K562 (cell line): ENCODE measurements around the gene FAM171A2. TPM values are rescaled to one million over a fixed set of nuclear protein-coding genes. Genes with fewer than 3 reads are reported as not detected.
A peak's percentile ranks its signal among the peaks of the same experiment; 100 is the strongest.

ENCODE experiments used
- BRCA1 ChIP-seq, 2 experiments: fragments of 450-650 bp in 1 of 2; sonication (generic) in 1 of 2; formaldehyde crosslinking in 1 of 2; IDR thresholded peaks; 2 replicates each; pipeline versions ENCODE4 v1.5.0 to v1.6.1; 2017 to 2020; ENCODE audit warnings: mild to moderate bottlenecking in 1 of 2, missing genetic modification reagents in 1 of 2
- CREB3L1 ChIP-seq: fragments of 450-650 bp; IDR thresholded peaks from 2 replicates; pipeline ENCODE4 v1.6.1; 2014; ENCODE audit warnings: low read depth, mild to moderate bottlenecking, moderate library complexity, borderline replicate concordance
- ERF ChIP-seq: fragments of 450-650 bp; formaldehyde crosslinking; IDR thresholded peaks from 2 replicates; pipeline ENCODE4 v1.4.0; 2020; ENCODE audit warnings: mild to moderate bottlenecking, mixed read lengths
- MAZ ChIP-seq, 2 experiments: fragments of 450-650 bp in 1 of 2; sonication (generic) in 1 of 2; formaldehyde crosslinking; IDR thresholded peaks in 1 of 2; conservative IDR thresholded peaks in 1 of 2; 2 replicates each; pipeline versions ENCODE4 v1.4.0 to v1.5.0; 2020; ENCODE audit warnings: mild to moderate bottlenecking in 1 of 2, missing genetic modification reagents in 1 of 2
- MCM7 ChIP-seq, 2 experiments: fragments of 450-650 bp; IDR thresholded peaks; 2 replicates each; pipeline ENCODE4 v1.6.1; 2016 to 2018
- MITF ChIP-seq: IDR thresholded peaks from 2 replicates; pipeline ENCODE4 v1.6.1; 2014; ENCODE audit warnings: antibody characterized with exemption
- MTF1 ChIP-seq: fragments of 250-450 bp; sonication (Bioruptor Pico); IDR thresholded peaks from 2 replicates; pipeline ENCODE4 v1.9.0; 2021; ENCODE audit warnings: moderate library complexity, mild to moderate bottlenecking, inconsistent platforms, borderline replicate concordance
- NCOA6 ChIP-seq: fragments of 450-650 bp; IDR thresholded peaks from 2 replicates; pipeline ENCODE4 v1.6.1; 2017; ENCODE audit warnings: mild to moderate bottlenecking
- NRF1 ChIP-seq, 2 experiments: fragments of 450-650 bp; IDR thresholded peaks in 1 of 2; conservative IDR thresholded peaks in 1 of 2; 2 replicates each; pipeline ENCODE4 v1.6.1; 2014; ENCODE audit warnings: mild to moderate bottlenecking in 2 of 2
- PYGO2 ChIP-seq: fragments of 450-650 bp; IDR thresholded peaks from 2 replicates; pipeline ENCODE4 v1.6.1; 2016; ENCODE audit warnings: mild to moderate bottlenecking, missing genetic modification characterization, moderate library complexity, missing compliant biosample characterization
- RAD21 ChIP-seq, 2 experiments: fragments of 250-450 bp in 1 of 2; fragments of 450-650 bp in 1 of 2; sonication (Bioruptor Pico) in 1 of 2; formaldehyde crosslinking in 1 of 2; IDR thresholded peaks in 1 of 2; conservative IDR thresholded peaks in 1 of 2; 2 replicates each; pipeline versions ENCODE4 v1.4.0 to v1.8.0; 2020 to 2022; ENCODE audit warnings: mild to moderate bottlenecking in 2 of 2, moderate library complexity in 1 of 2
- SMARCA4 ChIP-seq: fragments of 450-650 bp; IDR thresholded peaks from 2 replicates; pipeline ENCODE4 v1.6.1; 2016
- SNAPC5 ChIP-seq: fragments of 250-450 bp; sonication (Bioruptor Pico); IDR thresholded peaks from 2 replicates; pipeline ENCODE4 v1.8.0; 2021; ENCODE audit warnings: moderate library complexity, mild to moderate bottlenecking, inconsistent platforms
- TEAD4 ChIP-seq, 2 experiments: sonication (generic) in 1 of 2; formaldehyde crosslinking in 1 of 2; IDR thresholded peaks; 2 replicates each; pipeline versions ENCODE4 v1.6.1 to v1.8.0; 2012 to 2022; ENCODE audit warnings: borderline replicate concordance in 1 of 2, inconsistent platforms in 1 of 2, low read length in 1 of 2, mild to moderate bottlenecking in 1 of 2, missing genetic modification reagents in 1 of 2
- ZEB2 ChIP-seq: fragments of 450-650 bp; IDR thresholded peaks from 2 replicates; pipeline ENCODE4 v1.6.1; 2016
- ZNF134 ChIP-seq: fragments of 250-450 bp; sonication (Bioruptor Pico); conservative IDR thresholded peaks from 2 replicates; pipeline ENCODE4 v1.4.0; 2020
- ZNF3 ChIP-seq: fragments of 250-450 bp; sonication (Bioruptor Pico); IDR thresholded peaks from 2 replicates; pipeline ENCODE4 v1.5.0; 2021; ENCODE audit warnings: mild to moderate bottlenecking, moderate library complexity
- polyA plus RNA-seq, 8 experiments: library from polyadenylated mRNA; depleted of rRNA in 4 of 8; stranded (reverse) in 5 of 8; unstranded in 3 of 8; fragments of >200 nt; fragmentation: Nextera tagmentation in 2 of 8; fragmentation: Illumina TruSeq in 1 of 8; extraction: Ambion mirVana in 2 of 8; extraction: Trizol in 1 of 8; gene quantifications; 2 replicates each; pipeline versions ENCODE4 v1.2.1 to v1.2.3, GENCODE V29; 2011 to 2014; ENCODE audit warnings: inconsistent platforms in 1 of 8, missing spikeins in 1 of 8
- total RNA-seq, 7 experiments: library from RNA; depleted of rRNA in 6 of 7; stranded (reverse); fragments of >200 nt in 6 of 7; fragmentation: Illumina TruSeq in 2 of 7; extraction: Trizol in 2 of 7; gene quantifications; 2 replicates each; pipeline versions ENCODE4 v1.2.1 to v1.2.3, GENCODE V29; 2011 to 2021; ENCODE audit warnings: low replicate concordance in 1 of 7
- TF ChIP-seq, protein P1 (sequence below): sonication (generic); formaldehyde crosslinking; IDR thresholded peaks from 2 replicates; pipeline ENCODE4 v1.4.0; 2020; ENCODE audit warnings: mild to moderate bottlenecking, missing genetic modification reagents
- TF ChIP-seq, protein P2 (sequence below): fragments of 250-450 bp; sonication (Bioruptor Pico); IDR thresholded peaks from 2 replicates; pipeline ENCODE4 v1.5.0; 2020; ENCODE audit warnings: mild to moderate bottlenecking
- TF ChIP-seq, protein P3 (sequence below): IDR thresholded peaks from 2 replicates; pipeline ENCODE4 v1.6.1; 2012; ENCODE audit warnings: low read depth, low read length, improper control_type of control experiment, borderline replicate concordance

Gene FAM171A2
- total and polyA plus RNA-seq, 9 of the 15 experiments (the other 6 are each of a cell fraction or from before 2014, with no cell fraction given) = 0.10 to 10.2 (median 2.0) TPM; not detected in 1

- TF ChIP-seq, protein P1, sequence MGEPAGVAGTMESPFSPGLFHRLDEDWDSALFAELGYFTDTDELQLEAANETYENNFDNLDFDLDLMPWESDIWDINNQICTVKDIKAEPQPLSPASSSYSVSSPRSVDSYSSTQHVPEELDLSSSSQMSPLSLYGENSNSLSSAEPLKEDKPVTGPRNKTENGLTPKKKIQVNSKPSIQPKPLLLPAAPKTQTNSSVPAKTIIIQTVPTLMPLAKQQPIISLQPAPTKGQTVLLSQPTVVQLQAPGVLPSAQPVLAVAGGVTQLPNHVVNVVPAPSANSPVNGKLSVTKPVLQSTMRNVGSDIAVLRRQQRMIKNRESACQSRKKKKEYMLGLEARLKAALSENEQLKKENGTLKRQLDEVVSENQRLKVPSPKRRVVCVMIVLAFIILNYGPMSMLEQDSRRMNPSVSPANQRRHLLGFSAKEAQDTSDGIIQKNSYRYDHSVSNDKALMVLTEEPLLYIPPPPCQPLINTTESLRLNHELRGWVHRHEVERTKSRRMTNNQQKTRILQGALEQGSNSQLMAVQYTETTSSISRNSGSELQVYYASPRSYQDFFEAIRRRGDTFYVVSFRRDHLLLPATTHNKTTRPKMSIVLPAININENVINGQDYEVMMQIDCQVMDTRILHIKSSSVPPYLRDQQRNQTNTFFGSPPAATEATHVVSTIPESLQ (CRISPR knock-in tag) = no peak
- peak; percentile 80 for TF ChIP-seq MITF
- TF ChIP-seq, protein P2, sequence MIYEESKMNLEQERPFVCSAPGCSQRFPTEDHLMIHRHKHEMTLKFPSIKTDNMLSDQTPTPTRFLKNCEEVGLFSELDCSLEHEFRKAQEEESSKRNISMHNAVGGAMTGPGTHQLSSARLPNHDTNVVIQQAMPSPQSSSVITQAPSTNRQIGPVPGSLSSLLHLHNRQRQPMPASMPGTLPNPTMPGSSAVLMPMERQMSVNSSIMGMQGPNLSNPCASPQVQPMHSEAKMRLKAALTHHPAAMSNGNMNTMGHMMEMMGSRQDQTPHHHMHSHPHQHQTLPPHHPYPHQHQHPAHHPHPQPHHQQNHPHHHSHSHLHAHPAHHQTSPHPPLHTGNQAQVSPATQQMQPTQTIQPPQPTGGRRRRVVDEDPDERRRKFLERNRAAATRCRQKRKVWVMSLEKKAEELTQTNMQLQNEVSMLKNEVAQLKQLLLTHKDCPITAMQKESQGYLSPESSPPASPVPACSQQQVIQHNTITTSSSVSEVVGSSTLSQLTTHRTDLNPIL = no peak
- no peak for TF ChIP-seq ZNF3 (CRISPR knock-in tag)
- no peak for TF ChIP-seq PYGO2 (tag)
- TF ChIP-seq ZEB2 = no peak
- TF ChIP-seq NRF1 (conservative IDR thresholded peaks at IDR 0.05 in 1 of 2, IDR thresholded peaks at IDR 0.05 in 1 of 2) = no peak
- no peak for TF ChIP-seq ERF (CRISPR knock-in tag)
- TF ChIP-seq RAD21 (CRISPR knock-in tag; conservative IDR thresholded peaks at IDR 0.05 in 1 of 2, IDR thresholded peaks at IDR 0.05 in 1 of 2) = peak; percentile 62 to 78
- no peak for TF ChIP-seq TEAD4 (IDR thresholded peaks at IDR 0.05; ENCODE audit: low read length)
- TF ChIP-seq TEAD4 (CRISPR knock-in tag; IDR thresholded peaks at IDR 0.05; ENCODE audit: borderline replicate concordance) = no peak
- TF ChIP-seq BRCA1 (IDR thresholded peaks at IDR 0.05) = no peak
- no peak for TF ChIP-seq BRCA1 (CRISPR knock-in tag; IDR thresholded peaks at IDR 0.05)
- TF ChIP-seq MTF1 (CRISPR knock-in tag) = no peak
- TF ChIP-seq MAZ (CRISPR knock-in tag; conservative IDR thresholded peaks at IDR 0.05 in 1 of 2, IDR thresholded peaks at IDR 0.05 in 1 of 2) = no peak
- TF ChIP-seq ZNF134 = no peak
- TF ChIP-seq, protein P3, sequence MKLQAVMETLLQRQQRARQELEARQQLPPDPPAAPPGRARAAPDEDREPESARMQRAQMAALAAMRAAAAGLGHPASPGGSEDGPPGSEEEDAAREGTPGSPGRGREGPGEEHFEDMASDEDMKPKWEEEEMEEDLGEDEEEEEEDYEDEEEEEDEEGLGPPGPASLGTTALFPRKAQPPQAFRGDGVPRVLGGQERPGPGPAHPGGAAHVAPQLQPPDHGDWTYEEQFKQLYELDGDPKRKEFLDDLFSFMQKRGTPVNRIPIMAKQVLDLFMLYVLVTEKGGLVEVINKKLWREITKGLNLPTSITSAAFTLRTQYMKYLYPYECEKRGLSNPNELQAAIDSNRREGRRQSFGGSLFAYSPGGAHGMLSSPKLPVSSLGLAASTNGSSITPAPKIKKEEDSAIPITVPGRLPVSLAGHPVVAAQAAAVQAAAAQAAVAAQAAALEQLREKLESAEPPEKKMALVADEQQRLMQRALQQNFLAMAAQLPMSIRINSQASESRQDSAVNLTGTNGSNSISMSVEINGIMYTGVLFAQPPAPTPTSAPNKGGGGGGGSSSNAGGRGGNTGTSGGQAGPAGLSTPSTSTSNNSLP = peak; percentile 55; the same call in 1 of the 2 replicates
- no peak for TF ChIP-seq SMARCA4
- TF ChIP-seq NCOA6 = no peak
- TF ChIP-seq CREB3L1 = no peak
- no peak for TF ChIP-seq MCM7 (IDR thresholded peaks at IDR 0.05)
- no peak for TF ChIP-seq SNAPC5 (CRISPR knock-in tag)
These were observed 32.3 kb downstream of the FAM171A2 start (continued) for GRCh38 chr17:44331249-44331760.
